ENCODE results near the gene PEX16. TPM values are rescaled to one million over a fixed set of nuclear protein-coding genes. Genes with fewer than 3 reads are reported as not detected.

PEX16 gene
- total and polyA plus RNA-seq, 9 donors = 2.9 to 31.7 (median 26.5) TPM

DNA sequence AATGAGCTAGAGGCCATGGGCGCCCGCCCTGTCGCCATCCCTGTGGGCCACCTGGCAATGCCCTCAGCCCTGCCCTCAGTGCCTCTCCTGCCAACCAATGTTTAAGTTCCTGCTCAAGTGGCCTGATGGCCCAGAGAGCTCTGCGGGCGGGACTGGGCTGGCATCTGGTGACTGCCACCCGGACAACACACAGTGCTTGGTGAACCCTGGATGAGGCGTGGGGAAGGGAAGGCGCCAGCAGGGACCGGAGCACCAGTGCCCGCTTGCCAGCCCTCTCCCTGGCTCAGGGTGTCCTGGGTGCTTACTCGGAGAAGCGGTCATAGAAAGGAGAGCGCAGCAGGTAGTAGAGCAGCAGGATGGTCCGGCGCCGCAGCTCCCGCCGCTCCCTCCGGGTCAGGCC lies 4.2 kb downstream of the PEX16 start:
- DNase-seq = no peak
- Histone ChIP-seq H3K4me3 (no peak overlapping the region), H3K4me1 (ENCODE audit: insufficient read depth) (no peaks in the 10 kb centered on the region), H3K36me3 (no peaks in the 10 kb centered on the region), H3K27me3 (no peaks in the 10 kb centered on the region), H3K27ac (no peak overlapping the region), H3K9me3 (no peaks in the 10 kb centered on the region)
- intact Hi-C loops (cut with DNase I) = loop anchor here in 2 of 4 donors (5.0 kb wide), 2 partner anchors 61 to 246 kb away; partner anchors contain the start of gene CHST1 (in 1 of the 2)
- TF ChIP-seq POLR2A (IDR thresholded peaks at IDR 0.05) = no peak
- TF ChIP-seq, protein P1, sequence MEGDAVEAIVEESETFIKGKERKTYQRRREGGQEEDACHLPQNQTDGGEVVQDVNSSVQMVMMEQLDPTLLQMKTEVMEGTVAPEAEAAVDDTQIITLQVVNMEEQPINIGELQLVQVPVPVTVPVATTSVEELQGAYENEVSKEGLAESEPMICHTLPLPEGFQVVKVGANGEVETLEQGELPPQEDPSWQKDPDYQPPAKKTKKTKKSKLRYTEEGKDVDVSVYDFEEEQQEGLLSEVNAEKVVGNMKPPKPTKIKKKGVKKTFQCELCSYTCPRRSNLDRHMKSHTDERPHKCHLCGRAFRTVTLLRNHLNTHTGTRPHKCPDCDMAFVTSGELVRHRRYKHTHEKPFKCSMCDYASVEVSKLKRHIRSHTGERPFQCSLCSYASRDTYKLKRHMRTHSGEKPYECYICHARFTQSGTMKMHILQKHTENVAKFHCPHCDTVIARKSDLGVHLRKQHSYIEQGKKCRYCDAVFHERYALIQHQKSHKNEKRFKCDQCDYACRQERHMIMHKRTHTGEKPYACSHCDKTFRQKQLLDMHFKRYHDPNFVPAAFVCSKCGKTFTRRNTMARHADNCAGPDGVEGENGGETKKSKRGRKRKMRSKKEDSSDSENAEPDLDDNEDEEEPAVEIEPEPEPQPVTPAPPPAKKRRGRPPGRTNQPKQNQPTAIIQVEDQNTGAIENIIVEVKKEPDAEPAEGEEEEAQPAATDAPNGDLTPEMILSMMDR (IDR thresholded peaks at IDR 0.05) = no peak
- TF ChIP-seq EP300 (IDR thresholded peaks at IDR 0.05) = no peak
- WGBS, 3 donors = 91 to 95% (median 94%) methylated on average over 19 of the region's 19 CpGs

DNA sequence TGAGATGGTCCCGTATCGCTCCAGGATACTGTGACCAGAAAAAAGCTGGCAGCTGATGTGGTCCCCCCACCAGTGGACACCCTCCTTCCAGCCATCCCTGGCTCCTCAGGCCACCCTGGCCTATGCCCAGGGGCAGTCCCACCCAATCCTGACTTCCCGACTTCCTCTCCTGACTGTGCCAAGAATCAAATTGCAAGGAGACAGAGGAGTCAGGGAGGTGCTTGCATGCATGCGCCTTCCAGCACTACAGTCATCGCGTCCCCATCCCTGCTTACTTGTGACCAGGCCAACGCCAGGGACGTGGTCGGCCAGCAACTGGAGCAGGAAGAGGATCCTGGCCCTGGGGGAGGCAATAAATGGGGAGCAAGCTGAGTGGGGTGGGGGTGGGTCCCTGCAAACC lies 7.1 kb downstream of the PEX16 start:
- no peaks in the 10 kb centered on the region for H3K36me3 ChIP-seq
- intact Hi-C loops (cut with DNase I) = loop anchor here in 2 of 4 donors (5.0 kb wide), 2 partner anchors 58 to 243 kb away; partner anchors contain the start of gene CHST1 (in 1 of the 2)
- no peak for DNase-seq
- no peaks in the 10 kb centered on the region for H3K4me1 ChIP-seq (ENCODE audit: insufficient read depth)
- no peaks in the 10 kb centered on the region for H3K27me3 ChIP-seq
- no peak overlapping the region for H3K27ac ChIP-seq
- H3K4me3 ChIP-seq = no peak overlapping the region
- no peaks in the 10 kb centered on the region for H3K9me3 ChIP-seq
- TF ChIP-seq, protein P1 (IDR thresholded peaks at IDR 0.05) = no peak
- no peak for TF ChIP-seq POLR2A (IDR thresholded peaks at IDR 0.05)
- TF ChIP-seq EP300 (IDR thresholded peaks at IDR 0.05) = no peak
- 83 to 86% (median 84%) methylated on average over 9 of the region's 9 CpGs for WGBS, 3 donors

DNA sequence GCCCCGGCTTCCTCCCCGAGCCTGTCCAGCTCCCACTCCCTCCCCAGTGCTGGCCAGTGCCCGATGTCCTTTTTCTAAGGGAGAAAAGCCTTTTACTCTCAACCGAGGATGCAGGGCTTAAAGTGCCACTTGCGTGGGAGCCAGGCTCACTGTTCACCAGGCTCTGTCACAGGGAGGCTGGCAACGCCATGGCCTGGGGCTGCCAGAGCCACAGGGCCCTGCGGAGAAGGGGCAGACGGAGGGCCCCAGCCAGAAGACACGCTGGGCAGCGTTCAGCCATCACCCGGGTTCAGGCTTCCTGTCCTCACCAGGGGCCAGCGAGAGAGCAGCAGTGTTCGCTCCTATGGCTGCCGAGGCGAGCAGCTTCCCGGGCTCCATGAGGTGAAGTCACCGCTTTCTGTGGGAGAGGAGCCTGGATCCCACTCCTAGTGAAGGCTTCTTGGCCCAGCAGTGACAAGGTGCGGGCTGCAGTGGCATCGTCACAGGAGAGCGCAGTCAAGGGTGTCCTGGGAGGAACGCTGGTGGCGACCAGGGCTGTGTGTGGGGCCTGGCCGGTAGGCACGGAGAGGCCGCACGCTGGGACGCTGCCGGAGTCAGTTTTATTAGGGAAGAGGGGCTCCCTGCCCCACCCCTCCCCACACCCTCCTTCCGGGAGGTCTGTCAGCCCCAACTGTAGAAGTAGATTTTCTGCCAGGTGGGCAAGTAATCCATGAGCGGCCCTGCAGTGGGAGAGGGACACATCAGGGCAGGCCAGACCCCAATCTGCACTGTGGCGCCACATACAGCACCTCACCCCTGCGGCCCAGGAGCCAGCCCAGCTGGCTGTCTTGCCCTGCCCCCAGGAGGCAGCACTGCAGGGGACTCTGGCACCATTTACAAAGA lies 7.8 kb downstream of the PEX16 start:
- no peak overlapping the region for H3K27ac ChIP-seq
- H3K36me3 ChIP-seq = no peaks in the 10 kb centered on the region
- no peaks in the 10 kb centered on the region for H3K27me3 ChIP-seq
- intact Hi-C loops (cut with DNase I) = loop anchor here in 2 of 4 donors (5.0 kb wide), 2 partner anchors 58 to 243 kb away; partner anchors contain the start of gene CHST1 (in 1 of the 2)
- no peak for DNase-seq
- H3K4me3 ChIP-seq = no peak overlapping the region
- WGBS, 3 donors = 83 to 85% (median 84%) methylated on average over 30 to 32 of the region's 32 CpGs
- no peak for TF ChIP-seq EP300 (IDR thresholded peaks at IDR 0.05)
- TF ChIP-seq, protein P1 (IDR thresholded peaks at IDR 0.05) = no peak
- no peak for TF ChIP-seq POLR2A (IDR thresholded peaks at IDR 0.05)
- H3K9me3 ChIP-seq = no peaks in the 10 kb centered on the region
- H3K4me1 ChIP-seq (ENCODE audit: insufficient read depth) = no peaks in the 10 kb centered on the region

DNA sequence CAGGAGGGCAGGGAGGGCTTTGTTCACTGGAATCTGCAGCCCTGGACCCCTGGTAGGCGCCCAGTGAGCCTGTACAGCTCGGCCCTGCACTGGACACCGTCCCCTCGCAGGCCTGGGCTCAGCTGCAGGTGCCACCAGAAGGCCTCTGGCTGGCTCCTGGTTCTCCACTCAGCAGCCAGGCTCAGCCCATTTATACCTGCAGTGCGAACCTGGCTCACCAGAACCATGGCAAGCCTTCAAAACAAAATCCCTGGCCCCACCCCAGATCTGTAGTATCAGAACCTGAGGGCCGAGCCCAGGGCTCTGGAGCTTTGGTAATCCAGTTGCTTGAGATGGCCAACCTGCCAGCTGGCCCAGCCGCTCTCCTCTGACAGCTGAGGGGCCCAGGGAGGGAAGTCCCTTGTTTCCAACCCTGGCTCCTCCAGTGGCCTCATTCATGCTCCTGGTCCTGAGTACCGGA lies 9.7 kb downstream of the PEX16 start:
- DNase-seq = no peak
- Histone ChIP-seq H3K27ac (no peak overlapping the region), H3K4me3 (no peak overlapping the region), H3K4me1 (ENCODE audit: insufficient read depth) (no peaks in the 10 kb centered on the region), H3K27me3 (no peaks in the 10 kb centered on the region), H3K36me3 (no peaks in the 10 kb centered on the region), H3K9me3 (no peaks in the 10 kb centered on the region)
- WGBS, 3 donors = 59 to 61% (median 60%) methylated on average over 8 of the region's 8 CpGs
- intact Hi-C loops (cut with DNase I) = no loop called here
- TF ChIP-seq EP300 (IDR thresholded peaks at IDR 0.05) = no peak
- TF ChIP-seq, protein P1 (IDR thresholded peaks at IDR 0.05) = no peak
- TF ChIP-seq POLR2A (IDR thresholded peaks at IDR 0.05) = no peak

All from ovary (tissue), 9 donors.